HG03095 (cell line): ENCODE results near the gene SLC13A4.

Experiments
- ATAC-seq: cut with Tn5 transposase; IDR thresholded peaks from one replicate; pipeline ENCODE4 v1.9.1; 2021; ENCODE audit warnings: moderate library complexity; ENCODE audit not compliant: unreplicated experiment

Gene SLC13A4

DNA sequence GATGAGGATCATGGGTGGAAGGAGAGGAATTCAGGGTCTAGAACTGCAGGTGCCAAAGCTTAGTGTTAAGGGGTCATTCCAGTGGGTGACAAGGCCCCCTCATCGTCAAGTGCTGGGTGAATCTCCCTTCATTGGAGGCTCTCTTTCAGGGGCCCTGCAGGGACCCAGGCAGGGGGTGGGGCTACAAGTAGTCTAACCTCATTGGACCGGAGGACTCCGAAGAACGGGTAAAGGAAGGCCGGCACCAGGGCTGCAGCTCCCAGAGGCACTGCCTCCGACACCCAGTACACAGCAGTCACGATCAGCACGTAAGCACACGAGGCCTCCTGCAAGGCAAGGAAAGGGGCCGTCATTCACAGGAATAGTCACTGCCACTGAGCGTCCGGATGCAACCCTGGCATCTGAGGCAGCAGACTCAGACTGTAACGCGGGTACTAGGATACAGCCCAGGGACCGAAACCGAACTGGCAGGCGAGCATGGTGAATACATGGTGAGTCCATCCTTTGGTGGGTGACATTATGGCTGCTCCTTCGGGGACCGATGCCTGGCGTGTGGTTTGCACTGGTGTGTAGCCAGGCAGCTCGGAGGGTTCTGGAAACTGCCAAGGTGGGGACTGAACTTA lies 6.7 kb downstream of the SLC13A4 start:
- ATAC-seq, result no peak

DNA sequence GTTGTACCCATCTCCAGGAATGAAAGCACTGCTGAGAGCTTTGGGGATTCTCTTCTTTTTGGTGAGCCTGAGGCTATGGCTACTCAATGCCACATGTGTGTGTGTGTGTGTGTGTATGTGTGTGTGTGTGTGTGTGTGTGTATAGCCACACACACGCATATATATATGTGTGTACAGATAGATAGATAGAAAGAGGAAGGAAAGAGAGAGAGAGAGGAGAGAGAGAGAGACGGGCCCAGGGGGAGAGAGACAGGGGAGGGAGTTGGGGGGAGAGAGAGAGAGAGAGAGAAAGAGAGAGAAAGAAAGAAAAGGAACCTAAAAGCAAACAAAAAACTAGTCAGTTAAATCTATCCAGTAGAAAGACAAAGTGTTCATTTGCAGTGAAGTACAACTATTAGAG lies 8.3 kb downstream of the SLC13A4 start:
- ATAC-seq, result no peak

DNA sequence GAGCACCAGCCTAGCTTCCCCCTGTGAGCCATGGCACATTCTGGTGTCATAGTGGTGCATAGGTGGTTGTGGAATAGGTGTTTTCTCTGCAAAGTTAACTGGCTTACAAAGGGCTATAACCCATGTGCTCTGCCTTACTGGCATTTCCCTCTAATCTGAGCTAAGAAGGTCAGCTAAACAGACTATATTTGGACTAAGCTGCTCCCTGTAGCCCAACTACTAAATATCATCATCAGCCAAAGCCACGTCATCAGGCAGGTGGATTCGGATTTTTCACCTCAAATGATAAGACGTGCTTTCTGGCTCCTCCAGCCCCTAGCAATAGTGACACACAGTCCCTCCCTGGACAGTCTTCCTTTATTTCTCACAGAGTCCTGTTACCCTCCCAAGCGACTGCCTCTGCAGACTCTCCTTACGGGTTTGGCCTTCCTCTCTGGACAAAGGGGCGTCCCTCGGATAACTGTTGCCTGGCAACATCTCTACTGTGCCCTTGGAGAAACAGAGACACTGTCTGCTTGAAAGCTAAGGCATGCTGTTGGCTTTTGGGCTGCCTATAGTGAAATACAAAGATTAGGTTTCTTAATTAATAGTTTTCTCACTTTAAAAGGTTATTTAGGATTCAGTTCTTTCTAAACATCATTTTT lies 9.1 kb downstream of the SLC13A4 start:
- ATAC-seq, result no peak

DNA sequence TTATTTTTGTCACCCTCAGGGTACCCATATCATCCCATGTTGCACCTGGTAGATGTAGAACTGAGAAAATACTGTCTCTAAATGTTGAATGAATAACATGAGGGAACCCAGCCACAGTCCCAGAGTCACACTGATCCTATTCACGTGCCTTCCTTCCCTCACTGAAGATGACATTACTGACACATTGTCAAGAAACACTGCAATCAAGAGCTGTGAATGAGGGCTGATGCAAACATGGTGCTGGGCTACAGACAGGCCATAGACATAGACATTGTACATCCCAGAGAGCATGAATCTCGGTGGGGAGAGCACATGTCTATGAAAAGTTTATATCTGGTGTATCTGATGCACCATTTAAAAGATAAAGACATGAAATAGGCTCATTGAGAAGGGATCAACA lies 9.8 kb downstream of the SLC13A4 start:
- no peak for ATAC-seq

DNA sequence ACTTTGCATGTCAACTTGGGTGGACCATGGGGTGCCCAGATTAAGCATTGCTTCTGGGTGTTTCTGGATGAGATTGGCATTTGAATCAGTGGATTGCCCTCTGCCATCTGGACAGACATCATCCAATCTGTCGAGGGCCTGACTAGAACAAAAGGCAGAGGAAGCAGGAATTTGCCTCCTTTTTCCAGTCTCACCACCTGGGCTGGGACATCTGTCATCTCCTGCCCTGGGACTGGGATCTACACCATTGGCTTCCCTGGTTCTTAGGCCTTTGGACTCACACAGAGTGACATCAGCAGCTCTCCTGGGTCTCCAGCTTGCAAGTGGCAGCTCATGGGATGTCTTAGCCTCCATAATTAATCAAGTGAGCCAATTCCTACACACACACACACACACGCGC lies 10.3 kb downstream of the SLC13A4 start:
- no peak for ATAC-seq

DNA sequence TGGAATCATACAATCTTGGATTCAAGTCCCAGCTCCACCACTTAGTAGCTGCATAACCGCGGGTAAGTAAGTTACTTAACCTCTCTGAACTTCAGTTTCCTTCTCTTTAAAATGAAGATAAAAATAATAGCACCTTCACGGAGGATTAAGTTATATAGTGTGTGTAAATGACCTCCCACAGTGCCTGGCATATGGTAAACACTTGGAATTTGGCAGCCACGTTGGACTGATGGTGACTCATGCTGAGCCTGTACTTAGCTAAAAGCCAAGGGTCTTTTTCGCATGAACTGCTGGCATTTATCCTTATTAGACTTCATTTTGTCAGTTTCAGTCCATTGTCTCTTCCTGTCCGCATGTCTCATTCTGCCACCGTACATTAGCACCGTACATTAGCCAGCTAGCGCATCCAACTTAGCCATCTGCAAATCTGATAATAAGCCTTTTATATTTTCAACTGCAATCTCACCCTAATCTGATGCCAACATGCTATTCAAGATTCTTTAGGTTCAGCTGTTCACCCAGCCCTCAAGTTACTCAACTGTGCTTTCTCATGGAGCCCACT lies 11.2 kb downstream of the SLC13A4 start:
- no peak for ATAC-seq

DNA sequence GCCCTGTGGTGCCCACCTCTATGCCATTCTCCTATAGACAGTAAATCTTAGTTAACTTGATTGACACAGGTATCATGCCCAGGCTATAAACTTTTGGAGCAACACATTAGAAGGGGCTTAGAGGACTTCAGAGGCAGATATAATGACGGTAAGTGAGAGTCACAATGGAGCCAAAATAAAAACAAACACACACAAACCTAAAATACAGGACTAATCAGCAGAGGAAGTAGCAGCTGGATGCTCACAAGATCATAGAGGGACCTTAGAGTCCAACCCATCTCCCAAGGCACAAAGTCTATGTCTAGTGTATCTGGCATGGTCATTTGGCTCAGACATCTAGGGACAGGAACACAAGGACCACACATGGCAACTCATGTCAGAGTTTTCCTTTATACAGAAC lies 12.3 kb downstream of the SLC13A4 start:
- ATAC-seq, result no peak

DNA sequence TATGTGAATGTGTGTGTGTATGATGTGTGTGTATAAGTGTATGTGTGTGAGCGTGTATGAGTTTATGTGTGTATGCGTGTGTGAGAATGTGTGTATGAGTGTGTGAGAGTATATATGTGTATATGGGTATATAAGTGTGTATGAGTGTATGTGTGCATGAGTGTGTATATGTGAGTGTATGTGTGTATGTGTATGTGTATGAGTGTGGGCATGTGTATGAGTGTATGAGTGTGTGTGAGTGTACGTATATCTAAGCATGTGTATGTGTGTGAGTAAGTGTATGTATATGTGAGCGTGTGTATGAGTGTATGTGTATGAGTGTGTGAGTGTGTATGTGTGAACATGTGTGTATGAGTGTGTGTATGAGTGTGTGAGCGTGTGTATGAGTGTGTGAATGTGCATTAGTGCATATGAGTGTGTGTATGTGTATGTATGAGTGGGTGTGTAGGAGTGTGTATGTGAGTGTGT lies 12.9 kb downstream of the SLC13A4 start:
- no peak for ATAC-seq

DNA sequence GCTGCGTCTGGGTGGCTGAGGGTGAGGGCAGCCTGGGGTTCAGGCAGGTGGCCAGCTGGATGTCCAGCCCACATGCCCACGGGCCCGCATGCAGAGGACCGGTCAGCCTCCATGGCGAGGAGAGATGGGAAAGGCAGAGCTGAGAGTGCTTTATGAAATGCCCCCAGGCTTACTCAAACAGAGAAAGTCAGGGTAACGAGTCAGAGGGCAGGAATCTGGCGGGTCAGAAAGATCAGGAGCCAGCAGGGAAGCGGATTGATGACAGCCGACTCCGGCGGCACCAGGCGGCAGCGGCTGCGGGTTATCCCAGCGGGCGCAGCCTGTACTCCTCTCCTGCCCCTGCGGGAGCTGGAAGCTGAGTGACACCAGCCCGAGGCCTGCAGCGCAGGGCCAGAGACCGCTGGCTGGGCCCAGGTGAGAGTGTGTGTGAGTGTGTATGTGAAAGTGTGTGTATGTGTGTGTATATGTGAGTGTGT lies 13.4 kb downstream of the SLC13A4 start:
- ATAC-seq, result no peak

DNA sequence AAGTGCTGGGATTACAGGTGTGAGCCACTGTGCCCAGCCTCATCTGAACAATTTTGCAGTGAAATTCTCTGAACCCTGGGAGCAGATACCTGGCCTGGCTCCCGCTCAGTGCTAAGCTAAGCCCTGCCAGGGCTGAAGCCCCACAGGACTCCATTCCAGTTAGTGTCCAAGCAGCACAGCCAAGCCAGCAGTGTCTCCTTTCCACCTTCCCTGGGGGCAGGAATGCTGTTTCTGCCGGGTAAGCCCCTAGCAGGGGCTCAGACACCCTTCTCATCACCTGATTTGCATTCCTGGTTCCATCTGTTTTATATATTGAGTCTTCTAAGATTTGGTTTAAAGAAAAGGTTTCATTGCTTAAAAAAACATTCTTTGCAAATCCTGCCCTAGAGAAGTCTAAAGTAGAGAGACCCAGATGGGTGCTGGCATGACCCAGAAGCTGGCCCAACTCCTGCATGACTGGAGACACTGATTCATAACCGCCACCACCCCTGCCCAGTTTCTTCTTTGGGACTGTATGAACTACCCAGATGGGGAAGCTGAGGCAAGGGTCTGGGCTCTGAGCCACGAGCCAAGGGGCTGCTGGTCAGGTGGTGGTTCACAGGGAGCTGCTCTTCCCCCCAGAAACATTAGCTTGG lies 14.0 kb downstream of the SLC13A4 start:
- no peak for ATAC-seq

DNA sequence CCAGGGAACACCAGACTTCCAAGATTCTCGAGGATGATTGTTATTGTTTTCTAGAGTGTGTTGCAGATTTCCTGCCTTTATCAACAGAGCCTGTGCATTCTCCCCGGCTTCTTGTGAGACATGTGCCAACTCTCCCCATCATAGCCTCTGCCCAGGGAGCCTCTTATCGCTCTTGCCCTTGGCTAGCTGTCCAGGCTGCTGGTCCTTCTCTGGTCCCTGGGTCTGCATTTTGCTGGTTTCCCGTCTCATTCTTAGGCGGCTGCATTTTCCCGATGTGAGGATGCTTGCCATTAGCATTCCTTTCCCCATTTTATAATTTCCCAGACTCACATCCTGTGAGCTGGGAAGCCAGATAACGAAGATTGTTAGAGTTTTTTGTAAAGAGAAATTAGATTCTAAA lies 15.2 kb downstream of the SLC13A4 start:
- ATAC-seq, result no peak

DNA sequence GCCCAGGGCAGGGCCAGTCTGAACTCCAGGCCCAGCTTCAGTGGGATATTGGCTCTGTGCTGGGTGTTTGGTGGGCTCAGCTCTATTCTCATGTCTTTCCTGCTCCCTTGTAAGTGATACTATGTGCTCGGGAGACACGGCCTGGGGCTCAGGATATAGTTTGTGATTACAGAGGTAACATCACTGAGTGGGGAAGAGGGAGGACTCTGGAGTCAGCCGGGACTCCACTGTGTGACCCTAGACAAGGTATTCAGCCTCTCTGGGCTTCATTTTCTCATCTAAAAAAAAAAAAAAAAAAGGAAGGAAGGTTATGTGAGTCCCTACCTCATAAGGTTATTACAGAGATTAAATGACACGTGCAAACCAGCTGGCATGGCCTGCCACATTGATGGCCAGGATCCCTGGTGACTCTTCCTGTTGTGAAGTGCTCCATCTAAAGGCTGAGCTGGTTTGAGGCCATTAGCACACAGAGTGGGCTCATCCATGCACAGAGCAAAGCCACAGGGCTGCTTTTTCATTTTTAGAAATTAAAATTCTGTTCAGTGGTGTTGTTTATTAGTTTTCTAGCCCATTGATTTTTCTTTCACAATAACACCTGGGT lies 15.7 kb downstream of the SLC13A4 start:
- no peak for ATAC-seq

DNA sequence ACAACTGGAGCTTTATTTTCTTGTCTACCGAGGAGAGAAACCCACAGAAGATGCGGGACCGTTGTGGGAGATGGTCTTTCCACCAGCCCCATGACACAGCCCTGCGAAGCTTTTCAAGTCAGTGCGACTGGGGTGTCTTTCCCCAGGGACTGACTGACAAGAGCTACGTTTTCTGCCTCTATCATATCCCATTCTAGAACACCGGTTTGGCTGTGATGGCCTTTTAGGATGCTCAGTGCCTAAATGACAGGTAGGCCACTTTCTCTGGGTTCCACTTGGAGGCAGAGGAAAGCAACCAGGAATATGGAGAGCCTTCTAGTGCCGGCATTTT lies 16.9 kb downstream of the SLC13A4 start:
- ATAC-seq, result no peak

DNA sequence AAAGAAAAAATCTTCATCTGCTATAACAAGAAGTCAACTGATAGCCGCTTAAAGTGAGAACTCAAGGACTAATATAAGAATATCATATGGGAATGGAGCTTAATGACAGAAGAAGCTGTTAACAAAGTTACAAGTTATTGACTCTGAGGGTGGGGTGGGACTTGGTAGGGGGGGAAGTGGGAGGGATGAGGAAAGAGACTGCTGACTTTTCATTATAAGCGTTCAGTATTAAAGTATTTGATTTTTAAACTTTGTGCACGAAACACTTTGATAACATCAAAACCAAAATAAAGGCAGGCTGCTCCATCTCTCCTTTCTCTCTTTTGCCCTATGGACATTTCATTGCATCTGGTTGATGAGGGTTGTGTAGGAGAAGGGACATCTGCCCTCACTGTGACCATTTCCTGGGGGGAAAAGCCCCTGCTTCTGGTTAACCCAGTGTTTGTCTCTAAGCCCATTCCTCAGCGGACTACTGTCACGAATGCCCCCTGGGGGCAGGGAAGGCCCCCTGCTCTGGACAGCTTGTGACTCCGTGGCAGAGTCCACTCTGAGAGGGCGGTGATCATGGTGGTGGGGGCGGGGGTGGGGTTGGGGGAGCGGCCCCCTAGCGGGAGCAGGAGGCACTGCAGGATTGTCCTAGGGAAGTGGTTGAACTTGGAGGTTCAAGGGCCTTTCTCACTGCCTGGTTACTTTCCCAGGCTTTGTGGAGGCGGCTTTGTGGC lies 17.4 kb downstream of the SLC13A4 start:
- no peak for ATAC-seq

DNA sequence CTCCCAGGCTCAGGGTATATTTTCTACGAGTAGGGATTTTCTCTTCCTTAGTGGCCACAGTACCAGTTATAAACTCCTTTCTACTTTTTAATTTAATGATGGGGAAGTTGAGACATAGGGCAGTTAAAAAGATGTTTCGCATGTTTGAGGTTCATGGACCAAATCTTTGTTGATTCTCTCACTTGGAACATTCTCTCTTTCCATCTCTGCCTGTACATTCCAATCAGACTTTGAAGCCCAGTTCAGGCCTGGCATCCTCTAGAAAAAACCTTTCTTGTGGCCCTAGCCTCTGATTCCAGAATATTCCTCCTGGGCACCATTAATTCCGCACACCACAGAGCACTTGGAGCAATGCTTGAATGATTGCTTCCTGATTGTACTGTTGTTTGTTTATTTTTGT lies 18.5 kb downstream of the SLC13A4 start:
- ATAC-seq, result no peak

DNA sequence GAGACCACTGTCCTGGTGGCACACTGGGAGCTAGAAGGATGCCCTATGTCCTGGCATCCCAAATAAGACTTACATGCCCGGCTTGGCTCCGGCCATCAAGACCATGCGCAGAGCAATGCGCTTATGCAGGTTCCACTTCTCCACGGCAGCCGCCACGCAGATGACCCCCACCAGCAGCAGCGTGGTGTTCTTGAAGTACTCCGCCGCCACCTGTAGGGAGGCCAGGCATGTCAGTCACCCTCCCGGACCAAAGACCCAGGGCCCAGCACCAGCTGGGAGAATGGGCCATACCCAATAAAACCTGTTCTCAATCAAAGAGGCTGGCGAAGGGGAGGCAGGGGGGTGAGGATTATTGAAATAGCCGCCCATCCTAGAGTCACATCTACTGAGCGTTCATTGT lies 19.9 kb downstream of the SLC13A4 start:
- no peak for ATAC-seq

DNA sequence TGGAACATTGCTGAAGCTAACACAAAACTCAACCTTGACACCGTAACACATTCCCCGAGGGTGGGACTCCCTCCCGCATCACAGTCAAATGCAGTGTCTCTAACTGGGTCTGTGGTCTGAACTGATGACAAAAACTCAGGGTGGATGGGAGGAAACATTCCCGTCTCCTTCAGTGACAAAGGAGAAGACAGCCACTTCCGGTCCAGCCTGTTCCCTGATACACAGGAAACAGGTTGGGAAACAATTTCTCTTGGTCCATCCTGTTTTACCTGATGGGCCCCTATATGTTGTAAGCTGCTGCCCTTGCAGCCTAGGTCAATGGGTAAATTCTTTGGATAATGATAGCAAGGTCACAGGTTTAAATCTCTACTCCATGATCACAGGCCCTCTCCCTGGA lies 20.4 kb downstream of the SLC13A4 start:
- no peak for ATAC-seq

DNA sequence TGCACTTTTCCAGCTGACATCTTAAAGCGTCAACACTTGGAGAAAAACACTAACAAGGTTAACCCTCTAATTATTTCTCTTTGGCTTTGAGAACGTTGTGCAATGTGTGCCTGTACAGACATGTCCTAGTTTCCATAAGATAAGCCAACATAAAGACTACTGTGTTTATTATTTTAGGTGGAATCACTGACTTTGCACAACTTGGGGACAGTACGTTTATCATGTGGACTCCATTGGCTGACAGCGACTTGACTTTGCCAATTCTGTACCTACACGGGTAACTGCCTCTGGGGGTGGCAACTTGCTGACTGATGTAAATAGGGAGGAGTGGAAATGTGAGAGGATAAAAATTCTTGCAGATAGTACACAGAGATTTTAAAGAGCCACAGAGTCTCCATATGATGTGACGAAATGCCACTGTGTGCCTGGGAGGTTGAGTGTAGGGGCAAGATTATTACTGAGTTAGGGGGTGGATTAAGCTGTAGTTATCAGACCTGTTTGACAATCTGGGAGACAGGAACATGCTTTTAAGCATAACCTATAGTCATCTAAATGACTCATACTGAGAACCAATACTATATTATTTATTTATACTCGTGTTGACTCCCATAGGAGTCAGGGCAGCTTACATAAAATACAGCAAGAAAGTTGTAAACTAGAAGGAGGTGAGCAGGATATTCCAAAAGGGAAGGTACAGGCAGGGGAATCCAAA lies 21.0 kb downstream of the SLC13A4 start:
- ATAC-seq, result no peak

DNA sequence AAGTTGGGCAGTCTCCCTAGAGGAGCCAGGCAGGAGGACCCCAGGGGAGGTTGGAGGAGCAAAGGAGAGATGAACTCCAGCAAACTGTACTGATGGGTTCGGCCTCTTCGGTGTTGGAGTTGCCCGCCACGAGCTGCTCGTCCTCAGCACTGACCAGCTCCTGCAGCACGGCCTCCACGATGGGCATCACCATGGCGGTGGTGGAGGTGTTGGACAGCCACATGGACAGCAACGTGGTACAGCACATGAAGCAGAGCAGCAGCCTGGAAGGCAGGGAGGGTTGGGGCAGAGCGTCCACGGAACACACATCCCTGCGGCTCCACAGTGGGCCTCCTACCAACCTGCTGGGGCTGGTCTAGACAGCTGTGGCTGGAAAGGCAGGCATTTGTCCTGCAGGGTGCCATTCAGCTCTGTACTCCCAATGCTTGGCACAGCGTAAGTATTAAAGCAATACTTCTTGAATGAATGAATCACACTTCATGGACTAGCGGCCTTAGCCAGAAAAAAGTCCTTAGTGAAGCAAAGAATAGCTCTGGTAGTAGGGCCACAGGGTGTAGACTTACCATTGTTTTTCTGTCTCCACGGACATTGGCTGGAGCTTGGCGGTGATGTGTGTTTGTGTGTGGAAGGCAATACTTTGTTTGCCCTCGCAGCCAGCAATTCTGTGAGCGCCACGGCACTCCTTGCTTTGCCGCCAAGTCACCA lies 21.8 kb downstream of the SLC13A4 start:
- ATAC-seq, result no peak

DNA sequence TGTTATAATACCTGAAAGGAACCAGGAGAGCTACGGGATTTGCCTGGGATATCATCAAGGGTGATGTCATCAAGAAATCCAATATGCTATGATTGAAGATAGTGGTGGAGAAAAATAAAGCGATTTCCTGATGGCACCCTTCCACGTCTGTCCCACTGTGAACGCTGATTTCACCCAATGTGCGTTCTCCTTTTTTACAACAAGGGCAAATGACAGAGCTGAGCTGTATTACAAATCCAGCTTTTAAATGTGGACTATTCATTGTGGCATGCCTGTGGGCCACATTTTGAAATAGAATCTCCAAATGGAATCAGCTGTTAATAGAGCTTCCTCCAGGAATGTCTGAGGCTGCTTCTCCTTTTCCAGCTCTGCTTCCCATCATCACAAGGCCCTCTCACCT lies 23.3 kb downstream of the SLC13A4 start:
- ATAC-seq, result no peak
